Measurements from ENCODE around the gene HSFX3. TPM values are rescaled to one million over a fixed set of nuclear protein-coding genes. Genes with fewer than 3 reads are reported as not detected.
A peak's percentile ranks its signal among the peaks of the same experiment; 100 is the strongest.

HSFX3 gene
- total RNA-seq, 1 donor from 2014 or later: not detected

GRCh38 chrX:149513825-149514428 is 35.8 kb downstream of the HSFX3 start:
- Histone ChIP-seq H3K4me2 (no peak overlapping the region), H2AFZ (replicated peaks) (no peak overlapping the region), H3K9ac (no peak overlapping the region), H3K36me3 (no peaks in the 10 kb centered on the region), H3K27ac (no peak overlapping the region), H4K20me1 (ENCODE audit: low read depth) (no peaks in the 10 kb centered on the region), H3K79me2 (ENCODE audit: low read depth) (no peaks in the 10 kb centered on the region), H3K4me1 (no peaks in the 10 kb centered on the region), H3K4me3 (no peak overlapping the region), H3F3A (ENCODE audit: low read depth) (peaks cover 3% of the 10 kb centered on the region), H3K9me3 (ENCODE audit: low read depth) (no peaks in the 10 kb centered on the region), H3K27me3 (no peaks in the 10 kb centered on the region)
- H3K9me3 Mint-ChIP-seq: peaks cover 10% of the 10 kb centered on the region
- H3K27ac Mint-ChIP-seq: no peak overlapping the region
- peaks cover 4% of the 10 kb centered on the region for H3K27me3 Mint-ChIP-seq (ENCODE audit: insufficient read depth, low read depth)
- H3K36me3 Mint-ChIP-seq: peaks cover 2% of the 10 kb centered on the region
- TF ChIP-seq EZH2 (IDR thresholded peaks at IDR 0.05) (no peak), CTCF (IDR thresholded peaks at IDR 0.05) (no peak), EZH2phosphoT487 (IDR thresholded peaks at IDR 0.05) (no peak)
- peaks cover 13% of the 10 kb centered on the region for H3K4me1 Mint-ChIP-seq
- DNase-seq (ENCODE audit: low spot score): no peak
- H3K4me3 Mint-ChIP-seq: no peak overlapping the region

GRCh38 chrX:149512225-149512885 is 37.4 kb downstream of the HSFX3 start:
- peak overlapping the region; percentile 89 for H2AFZ ChIP-seq (replicated peaks)
- no peak overlapping the region for H3K4me2 ChIP-seq
- DNase-seq (ENCODE audit: low spot score): peak; percentile 62
- no peaks in the 10 kb centered on the region for H3K9me3 ChIP-seq (ENCODE audit: low read depth)
- H3K36me3 ChIP-seq: no peaks in the 10 kb centered on the region
- Mint-ChIP-seq H3K27ac (no peak overlapping the region), H3K9me3 (peaks cover 4% of the 10 kb centered on the region), H3K4me1 (peaks cover 13% of the 10 kb centered on the region), H3K27me3 (ENCODE audit: insufficient read depth, low read depth) (peaks cover 2% of the 10 kb centered on the region), H3K36me3 (peaks cover 2% of the 10 kb centered on the region), H3K4me3 (no peak overlapping the region)
- no peak overlapping the region for H3K27ac ChIP-seq
- no peaks in the 10 kb centered on the region for H3K27me3 ChIP-seq
- H4K20me1 ChIP-seq (ENCODE audit: low read depth): no peaks in the 10 kb centered on the region
- TF ChIP-seq CTCF (IDR thresholded peaks at IDR 0.05) (peak; percentile 66), EZH2phosphoT487 (IDR thresholded peaks at IDR 0.05) (no peak)
- no peaks in the 10 kb centered on the region for H3K79me2 ChIP-seq (ENCODE audit: low read depth)
- H3K4me3 ChIP-seq: no peak overlapping the region
- no peaks in the 10 kb centered on the region for H3K4me1 ChIP-seq
- H3F3A ChIP-seq (ENCODE audit: low read depth): no peaks in the 10 kb centered on the region
- H3K9ac ChIP-seq: no peak overlapping the region

GRCh38 chrX:149511081-149511480 is 38.6 kb downstream of the HSFX3 start:
- Mint-ChIP-seq H3K4me1 (peaks cover 13% of the 10 kb centered on the region), H3K27me3 (ENCODE audit: insufficient read depth, low read depth) (peaks cover 2% of the 10 kb centered on the region), H3K27ac (no peak overlapping the region), H3K4me3 (no peak overlapping the region), H3K36me3 (peaks cover 2% of the 10 kb centered on the region), H3K9me3 (peaks cover 2% of the 10 kb centered on the region)
- Histone ChIP-seq H3K27me3 (no peaks in the 10 kb centered on the region), H4K20me1 (ENCODE audit: low read depth) (no peaks in the 10 kb centered on the region), H2AFZ (replicated peaks) (no peak overlapping the region), H3K27ac (no peak overlapping the region), H3F3A (ENCODE audit: low read depth) (no peaks in the 10 kb centered on the region), H3K36me3 (no peaks in the 10 kb centered on the region), H3K79me2 (ENCODE audit: low read depth) (no peaks in the 10 kb centered on the region), H3K4me2 (no peak overlapping the region), H3K4me1 (no peaks in the 10 kb centered on the region), H3K9me3 (ENCODE audit: low read depth) (no peaks in the 10 kb centered on the region), H3K4me3 (no peak overlapping the region), H3K9ac (no peak overlapping the region)
- no peak for TF ChIP-seq CTCF (IDR thresholded peaks at IDR 0.05)
- TF ChIP-seq EZH2 (IDR thresholded peaks at IDR 0.05): no peak
- TF ChIP-seq EZH2phosphoT487 (IDR thresholded peaks at IDR 0.05): no peak
- DNase-seq (ENCODE audit: low spot score): no peak
